H1 (cell line): ENCODE data around the gene KLHL7. TPM values are rescaled to one million over a fixed set of nuclear protein-coding genes. Genes with fewer than 3 reads are reported as not detected.

ENCODE experiments used
- CTCF ChIA-PET: fragments of 300-600 bp; sonication (Branson Sonifier 250); formaldehyde crosslinking; loops from one replicate; lab custom pipeline; 2021; ENCODE audit not compliant: partially characterized antibody; lab: Charles Lee
- POLR2A ChIA-PET: fragments of 300-600 bp; sonication (Branson Sonifier 250); formaldehyde crosslinking; loops from one replicate; lab custom pipeline; 2021; ENCODE audit warnings: inconsistent platforms; ENCODE audit not compliant: partially characterized antibody; lab: Charles Lee
- DNase-seq, 2 experiments: peaks; one replicate each; pipeline versions ENCODE4 v3.0.0 to v3.0.0-alpha.2; 2010 to 2022; ENCODE audit warnings: low spot score in 2 of 2, low read depth in 1 of 2, mixed read lengths in 1 of 2
- FAIRE-seq: peaks from 2 replicates; lab custom pipeline; 2011; peaks lifted over from hg19 to GRCh38; lab: Jason Lieb, UNC
- H2AFZ ChIP-seq: 2 replicates; pipeline ENCODE4 v1.8.1; 2012; ENCODE audit warnings: low read length, inconsistent platforms
- H2AK5ac ChIP-seq: 2 replicates; pipeline ENCODE4 v1.6.1; 2013; ENCODE audit warnings: low read depth, low read length
- H2BK120ac ChIP-seq: replicated peaks from 2 replicates; pipeline ENCODE3; 2013; ENCODE audit warnings: low read depth, low read length, inconsistent platforms
- H2BK12ac ChIP-seq: 2 replicates; pipeline ENCODE4 v1.6.1; 2013; ENCODE audit warnings: low read depth, low read length
- H2BK15ac ChIP-seq: 2 replicates; pipeline ENCODE4 v1.6.1; 2013; ENCODE audit warnings: low read length
- H2BK20ac ChIP-seq: 2 replicates; pipeline ENCODE4 v1.6.1; 2013; ENCODE audit warnings: low read length
- H2BK5ac ChIP-seq: 2 replicates; pipeline ENCODE4 v1.6.1; 2013; ENCODE audit warnings: low read depth, low read length
- H3K14ac ChIP-seq: 2 replicates; pipeline ENCODE4 v1.6.1; 2013; ENCODE audit warnings: inconsistent platforms; ENCODE audit not compliant: insufficient read length
- H3K18ac ChIP-seq: 2 replicates; pipeline ENCODE4 v1.6.1; 2013; ENCODE audit warnings: low read length; ENCODE audit errors: extremely low read depth
- H3K23ac ChIP-seq: 2 replicates; pipeline ENCODE4 v1.6.1; 2013; ENCODE audit warnings: inconsistent platforms; ENCODE audit not compliant: insufficient read length
- H3K23me2 ChIP-seq: 2 replicates; pipeline ENCODE4 v1.6.1; 2013; ENCODE audit warnings: low read depth, low read length
- H3K27ac ChIP-seq: 2 replicates; pipeline ENCODE4 v1.6.1; 2011; ENCODE audit warnings: low read depth, low read length, inconsistent platforms
- H3K27me3 ChIP-seq, 4 experiments: replicated peaks in 1 of 4; 1 replicate in 1 of 4; 2 replicates in 3 of 4; pipeline versions ENCODE4 v1.6.1 to v1.8.1; 2011 to 2013; ENCODE audit warnings: low read length in 3 of 4, mild to moderate bottlenecking in 3 of 4, inconsistent platforms in 2 of 4, mixed read lengths in 2 of 4, moderate library complexity in 1 of 4; ENCODE audit not compliant: control insufficient read depth in 3 of 4, insufficient read depth in 3 of 4; ENCODE audit errors: extremely low read depth in 1 of 4
- H3K36me3 ChIP-seq, 4 experiments: 2 replicates each; pipeline versions ENCODE4 v1.6.1 to v1.8.1; 2011 to 2013; ENCODE audit warnings: mild to moderate bottlenecking in 4 of 4, low read length in 3 of 4, moderate library complexity in 2 of 4, control low read depth in 1 of 4, inconsistent platforms in 1 of 4; ENCODE audit not compliant: insufficient read depth in 4 of 4, control insufficient read depth in 2 of 4
- H3K4ac ChIP-seq: replicated peaks from 2 replicates; pipeline ENCODE3; 2013; ENCODE audit warnings: low read length, low read depth, mixed read lengths, inconsistent platforms; ENCODE audit not compliant: insufficient read length
- H3K4me1 ChIP-seq, 4 experiments: replicated peaks in 1 of 4; 1 replicate in 1 of 4; 2 replicates in 3 of 4; pipeline versions ENCODE4 v1.6.1 to v1.8.1; 2011 to 2013; ENCODE audit warnings: low read length in 3 of 4, inconsistent platforms in 2 of 4, mixed read lengths in 1 of 4; ENCODE audit not compliant: insufficient read depth in 4 of 4, control insufficient read depth in 3 of 4
- H3K4me2 ChIP-seq, 2 experiments: 2 replicates each; pipeline versions ENCODE4 v1.6.1 to v1.8.1; 2011 to 2013; ENCODE audit warnings: low read depth in 2 of 2, low read length in 2 of 2, control low read depth in 1 of 2, inconsistent platforms in 1 of 2, mild to moderate bottlenecking in 1 of 2; ENCODE audit not compliant: insufficient read depth in 1 of 2
- H3K4me3 ChIP-seq, 4 experiments: fragments of 200-600, 300-600 bp in 1 of 4; sonication (generic), shearing (Covaris generic), sonication (Bioruptor Twin) in 1 of 4; 2 replicates each; pipeline versions ENCODE4 v1.5.1 to v1.8.1; 2011 to 2016; ENCODE audit warnings: low read length in 4 of 4, low read depth in 3 of 4, control low read depth in 2 of 4, inconsistent platforms in 2 of 4, mild to moderate bottlenecking in 2 of 4, mixed read lengths in 1 of 4, moderate library complexity in 1 of 4; ENCODE audit not compliant: insufficient read depth in 2 of 4; ENCODE audit errors: extremely low read depth in 1 of 4
- H3K56ac ChIP-seq: replicated peaks from 2 replicates; pipeline ENCODE3; 2013; ENCODE audit warnings: low read depth, mild to moderate bottlenecking, mixed read lengths, low read length, inconsistent platforms; ENCODE audit not compliant: insufficient read length
- H3K79me1 ChIP-seq: 2 replicates; pipeline ENCODE4 v1.6.1; 2013; ENCODE audit warnings: low read depth, low read length, control low read depth
- H3K79me2 ChIP-seq, 2 experiments: 2 replicates each; pipeline versions ENCODE4 v1.6.1 to v1.8.1; 2012 to 2013; ENCODE audit warnings: low read length in 2 of 2, mild to moderate bottlenecking in 2 of 2, inconsistent platforms in 1 of 2; ENCODE audit not compliant: insufficient read depth in 2 of 2, control insufficient read depth in 1 of 2
- H3K9ac ChIP-seq, 4 experiments: replicated peaks in 1 of 4; 1 replicate in 1 of 4; 2 replicates in 3 of 4; pipeline versions ENCODE4 v1.6.1 to v1.8.1; 2011 to 2013; ENCODE audit warnings: low read depth in 3 of 4, low read length in 3 of 4, control low read depth in 2 of 4, mild to moderate bottlenecking in 2 of 4, moderate library complexity in 2 of 4, inconsistent platforms in 1 of 4; ENCODE audit errors: extremely low read depth in 1 of 4
- H3K9me3 ChIP-seq, 2 experiments: 2 replicates each; pipeline versions ENCODE4 v1.6.1 to v1.8.1; 2012 to 2013; ENCODE audit warnings: mild to moderate bottlenecking in 2 of 2, moderate library complexity in 2 of 2, control low read depth in 1 of 2, inconsistent platforms in 1 of 2, low read depth in 1 of 2, low read length in 1 of 2, mixed read lengths in 1 of 2; ENCODE audit not compliant: insufficient read depth in 2 of 2
- H4K20me1 ChIP-seq, 2 experiments: replicated peaks in 1 of 2; 2 replicates each; pipeline versions ENCODE3 to v1.8.1; 2011 to 2013; ENCODE audit warnings: inconsistent platforms in 2 of 2, low read length in 2 of 2, mild to moderate bottlenecking in 1 of 2; ENCODE audit not compliant: insufficient read depth in 2 of 2, control insufficient read depth in 1 of 2
- H4K5ac ChIP-seq: 2 replicates; pipeline ENCODE4 v1.6.1; 2013; ENCODE audit warnings: low read length, low read depth, mixed read lengths, inconsistent platforms; ENCODE audit not compliant: insufficient read length
- H4K8ac ChIP-seq: 2 replicates; pipeline ENCODE4 v1.8.0; 2013; ENCODE audit warnings: mild to moderate bottlenecking, moderate library complexity, low read length, inconsistent platforms; ENCODE audit not compliant: insufficient read depth; ENCODE audit errors: extremely low read depth
- H4K91ac ChIP-seq: replicated peaks from 2 replicates; pipeline ENCODE3; 2013; ENCODE audit warnings: low read length, mixed read lengths, inconsistent platforms; ENCODE audit not compliant: insufficient read length
- ASH2L ChIP-seq: fragments of 200-600, 300-600 bp; sonication (generic); IDR thresholded peaks from one replicate; pipeline ENCODE4 v1.7.1; 2017; ENCODE audit warnings: low read length
- ATF2 ChIP-seq: IDR thresholded peaks from 2 replicates; pipeline ENCODE4 v1.6.1; 2012; ENCODE audit warnings: low read length, inconsistent platforms
- BRCA1 ChIP-seq: IDR thresholded peaks from 2 replicates; pipeline ENCODE4 v1.6.1; 2012; ENCODE audit warnings: low read depth, low read length, improper control_type of control experiment
- CEBPB ChIP-seq: IDR thresholded peaks from 2 replicates; pipeline ENCODE4 v1.6.1; 2012; ENCODE audit warnings: low read depth, low read length
- E2F6 ChIP-seq: IDR thresholded peaks from 2 replicates; pipeline ENCODE4 v1.6.1; 2012; ENCODE audit warnings: inconsistent platforms
- EP300 ChIP-seq, 2 experiments: IDR thresholded peaks; 1 replicate in 1 of 2; 2 replicates in 1 of 2; pipeline ENCODE4 v1.6.1; 2011 to 2012; ENCODE audit warnings: low read depth in 2 of 2, low read length in 2 of 2, mild to moderate bottlenecking in 2 of 2, borderline replicate concordance in 1 of 2, inconsistent platforms in 1 of 2, moderate library complexity in 1 of 2
- GABPA ChIP-seq: IDR thresholded peaks from 2 replicates; pipeline ENCODE4 v1.6.1; 2011; ENCODE audit warnings: mild to moderate bottlenecking, low read length, moderate library complexity, borderline replicate concordance; ENCODE audit not compliant: insufficient read depth
- RBBP5 ChIP-seq: IDR thresholded peaks from 2 replicates; pipeline ENCODE4 v1.7.1; 2012; ENCODE audit warnings: low read depth, mild to moderate bottlenecking, inconsistent platforms, low read length, moderate library complexity, borderline replicate concordance
- SP2 ChIP-seq: IDR thresholded peaks from 2 replicates; pipeline ENCODE4 v1.6.1; 2012; ENCODE audit warnings: mild to moderate bottlenecking, low read length, inconsistent platforms
- SRF ChIP-seq: IDR thresholded peaks from 2 replicates; pipeline ENCODE4 v1.6.1; 2011; ENCODE audit warnings: mild to moderate bottlenecking, low read depth, low read length, moderate library complexity
- SUZ12 ChIP-seq: fragments of 200-600 bp; sonication (generic); IDR thresholded peaks from 2 replicates; pipeline ENCODE4 v1.6.1; 2012; ENCODE audit warnings: mild to moderate bottlenecking, inconsistent platforms, low read length, moderate library complexity, mixed read lengths
- TAF1 ChIP-seq: IDR thresholded peaks from 2 replicates; pipeline ENCODE4 v1.6.1; 2011; ENCODE audit warnings: mild to moderate bottlenecking, low read depth, low read length
- WGBS, 2 experiments: shearing (Covaris generic) in 1 of 2; methylation state at CpG; one replicate each; pipeline versions ENCODE4 v1.1.6 to v1.1.7; 2013 to 2015; ENCODE audit warnings: low lambda C conversion rate in 2 of 2, mixed read lengths in 2 of 2, inconsistent platforms in 1 of 2, low coverage in 1 of 2, missing lambda C conversion rate in 1 of 2; ENCODE audit not compliant: insufficient replicate concordance in 2 of 2, insufficient coverage in 1 of 2, insufficient read length in 1 of 2; ENCODE audit errors: extremely low coverage in 1 of 2, missing lambda C conversion rate in 1 of 2; 5-methylcytosine and 5-hydroxymethylcytosine counted together
- polyA plus RNA-seq, 7 experiments: library from polyadenylated mRNA; depleted of rRNA in 3 of 7; stranded (reverse) in 5 of 7; unstranded in 2 of 7; fragments of >200 nt in 5 of 7; fragments of 200-250 nt in 2 of 7; gene quantifications; 1 replicate in 5 of 7; 2 replicates in 1 of 7; 4 replicates in 1 of 7; pipeline versions ENCODE4 v1.2.1 to v1.2.3, GENCODE V29; 2011 to 2013; ENCODE audit warnings: missing spikeins in 2 of 7, mixed read lengths in 2 of 7
- total RNA-seq: library from RNA; stranded (reverse); fragmentation: NEBNext Ultra II Directional; extraction: Animal tissue kit (Norgen Biotek cat#: 25700); gene quantifications from 2 replicates; pipeline ENCODE4 v1.2.1, GENCODE V29; 2021

KLHL7 gene
- total and polyA plus RNA-seq, 2 of the 8 experiments (the other 6 are each of a cell fraction or from before 2014, with no cell fraction given), result 65.3 to 115 TPM

GRCh38 chr7:23184291-23184690 lies 78.7 kb downstream of the KLHL7 start:
- FAIRE-seq (no peak), DNase-seq (no peak)
- peaks cover 5% of the 10 kb centered on the region; the same call in 1 of the 2 replicates for H3K23me2 ChIP-seq
- H2AK5ac ChIP-seq, result no peak overlapping the region
- H3K23ac ChIP-seq, result no peak overlapping the region
- WGBS, 2 experiments, result 91% methylated on average over 1 of the region's 1 CpG; no CpG with 5 or more reads in 1 of the 2 experiments
- H2BK5ac ChIP-seq, result no peak overlapping the region
- peaks cover 0 to 3% (median under 1%) of the 10 kb centered on the region in 4 experiments; a peak in 2 of 7 replicates for H3K4me1 ChIP-seq
- H2AFZ ChIP-seq, result no peak overlapping the region
- H4K91ac ChIP-seq, result no peak overlapping the region
- no peak overlapping the region for H3K14ac ChIP-seq
- no peak overlapping the region for H3K9ac ChIP-seq
- H3K79me1 ChIP-seq, result peaks cover 11% of the 10 kb centered on the region; the same call in 1 of the 2 replicates
- ChIA-PET POLR2A (no interaction called here), CTCF (interaction anchor here (1.1 to 1.6 kb wide), 7 partner anchors 8 to 84 kb away, joined by 3 to 7 read pairs (median 3); no protein-coding TSS in a partner anchor)
- H4K8ac ChIP-seq, result no peak overlapping the region
- H2BK15ac ChIP-seq, result no peak overlapping the region
- no peak overlapping the region for H3K4ac ChIP-seq
- no peak overlapping the region for H3K18ac ChIP-seq
- no peaks in the 10 kb centered on the region for H4K20me1 ChIP-seq
- H3K56ac ChIP-seq, result no peak overlapping the region
- peaks cover 0 to 34% of the 10 kb centered on the region in 2 experiments; a peak in 2 of 4 replicates for H3K79me2 ChIP-seq
- H3K4me3 ChIP-seq, result no peak overlapping the region
- H3K27me3 ChIP-seq, result no peaks in the 10 kb centered on the region
- no peak overlapping the region for H3K4me2 ChIP-seq
- H2BK120ac ChIP-seq, result no peak overlapping the region
- no peak overlapping the region for H2BK12ac ChIP-seq
- H4K5ac ChIP-seq, result no peak overlapping the region
- no peaks in the 10 kb centered on the region for H3K9me3 ChIP-seq
- peaks cover 4 to 44% (median 20%) of the 10 kb centered on the region in 4 experiments; a peak in 7 of 8 replicates for H3K36me3 ChIP-seq
- H2BK20ac ChIP-seq, result no peak overlapping the region
- H3K27ac ChIP-seq, result no peak overlapping the region
- TF ChIP-seq E2F6 (no peak), ASH2L (no peak), SRF (no peak), BRCA1 (no peak), CEBPB (no peak), SUZ12 (no peak), TAF1 (no peak), GABPA (no peak), ATF2 (no peak), EP300 (IDR thresholded peaks at IDR 0.05; ENCODE audit: borderline replicate concordance in 1 of 2, low read depth in 2 of 2, low read length in 2 of 2) (no peak), RBBP5 (no peak), SP2 (no peak)
